HUDEP-2 (cell line): ENCODE measurements around the gene MTMR2.
A peak's percentile ranks its signal among the peaks of the same experiment; 100 is the strongest.

Experiments used
- DNase-seq, 76 experiments: peaks; one replicate each; lab custom pipeline; 2025; ENCODE audit not compliant: unreplicated experiment in 76 of 76; lab: John Stamatoyannopoulos, UW

MTMR2 gene

DNA sequence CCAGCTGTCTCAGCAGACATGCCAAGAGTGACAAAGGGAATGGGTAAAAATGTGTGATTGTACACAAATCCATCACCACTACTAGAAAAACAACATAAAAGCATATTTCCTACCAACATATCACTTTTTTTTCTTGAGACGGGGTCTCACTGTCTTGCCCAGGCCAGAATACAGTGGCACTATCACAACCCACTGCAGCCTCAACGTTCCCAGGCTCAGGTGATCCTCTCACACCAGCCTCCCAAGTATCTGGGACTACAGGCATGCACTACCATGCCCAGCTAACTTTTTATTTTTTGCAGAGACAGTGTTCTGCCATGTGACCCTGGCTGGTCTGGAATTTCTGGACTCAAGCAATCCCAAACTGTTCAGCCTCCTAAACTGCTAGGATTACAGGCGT is 5.2 kb downstream of the MTMR2 start:
- no peak for DNase-seq

DNA sequence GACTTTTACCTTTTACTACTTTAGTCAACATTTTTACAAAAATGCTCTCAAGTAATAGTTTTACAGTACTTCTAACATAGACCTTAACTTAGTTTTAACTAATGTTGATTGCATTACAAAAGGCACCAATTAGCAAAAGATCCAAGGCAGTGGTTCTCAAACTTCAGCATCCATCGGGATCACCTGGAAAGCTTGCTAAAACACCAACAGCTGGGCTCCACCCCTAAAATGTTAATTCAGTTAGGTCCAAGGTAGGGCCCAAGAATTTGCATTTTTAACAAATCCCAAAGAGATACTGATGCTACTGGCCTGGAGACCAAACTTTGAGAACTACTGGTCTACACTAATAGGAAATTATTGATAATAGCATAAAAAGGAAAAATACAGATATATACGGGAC is 5.9 kb downstream of the MTMR2 start:
- no peak for DNase-seq

DNA sequence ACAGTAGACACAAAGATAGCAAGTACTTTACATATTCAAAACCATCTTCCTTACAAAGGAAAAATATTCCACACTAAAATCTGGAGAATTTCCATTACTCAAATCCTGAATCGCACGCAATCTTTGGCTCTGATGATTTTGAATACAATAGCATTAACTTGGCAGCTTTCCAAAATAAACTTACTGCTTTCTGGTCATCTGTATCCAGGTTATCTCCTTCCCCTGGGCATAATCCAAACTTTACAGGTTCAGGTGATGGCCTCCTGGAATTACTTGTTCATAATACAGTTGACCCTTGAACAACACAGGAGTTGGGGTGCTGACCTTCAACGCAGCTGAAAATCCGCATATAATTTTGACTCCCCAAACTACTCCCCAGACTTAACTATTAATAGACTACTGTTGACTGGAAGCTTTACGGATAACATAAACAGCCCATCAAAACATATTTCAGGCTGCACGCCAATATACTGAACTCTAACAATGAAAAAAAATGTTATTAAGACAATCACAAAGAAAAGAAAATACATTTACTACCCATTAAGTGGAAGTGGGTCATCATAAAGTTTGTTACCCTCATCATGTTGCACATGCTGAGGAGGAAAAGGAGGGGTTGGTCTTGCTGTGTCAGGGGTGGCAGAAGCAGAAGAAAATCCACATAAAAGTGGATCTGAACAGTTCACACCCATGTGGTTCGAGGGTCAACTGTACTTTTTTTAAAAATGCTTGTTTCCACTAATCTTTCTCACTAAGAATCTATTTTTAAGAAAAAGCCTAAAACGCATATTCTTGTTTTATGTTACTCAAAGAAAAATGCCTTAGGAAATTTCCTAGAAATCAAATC is 6.5 kb downstream of the MTMR2 start:
- no peak for DNase-seq

DNA sequence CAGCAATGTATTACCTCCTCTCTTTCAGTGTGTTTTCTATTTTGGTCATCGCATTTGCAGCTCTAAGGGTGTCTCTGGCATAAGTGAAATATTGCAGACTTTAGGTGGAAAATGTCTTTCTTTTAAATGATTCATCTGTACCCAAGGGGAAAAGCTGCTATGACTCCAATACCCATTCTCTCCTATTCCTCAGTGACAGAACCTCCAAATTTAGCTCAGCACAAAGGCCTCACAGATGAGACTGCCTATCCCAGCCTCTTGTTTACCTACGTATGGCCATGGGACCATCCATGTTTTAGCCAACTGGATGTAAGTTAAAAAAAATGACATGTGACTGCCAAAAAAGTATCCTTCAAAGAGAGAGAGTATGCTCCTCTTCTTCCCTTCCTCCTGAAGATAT is 7.9 kb downstream of the MTMR2 start:
- DNase-seq: no peak

DNA sequence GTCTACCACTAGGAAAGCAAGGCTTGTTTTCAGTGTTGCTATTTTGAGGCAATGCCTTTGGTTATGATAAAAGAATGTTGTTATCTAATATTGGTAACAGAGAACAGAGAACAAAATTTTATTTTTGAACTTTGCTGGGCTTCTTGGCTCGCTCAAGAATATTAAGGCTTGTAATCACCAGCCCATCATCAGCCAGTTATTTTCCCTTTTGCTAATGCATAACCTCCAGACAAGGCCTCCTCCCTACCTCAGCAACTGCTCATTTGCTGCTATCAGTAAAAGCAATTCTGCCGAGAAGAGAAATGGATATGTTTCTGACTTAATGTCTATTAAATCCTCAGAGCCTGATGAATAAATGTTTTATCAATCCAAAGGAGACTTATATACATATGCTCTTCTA is 8.9 kb downstream of the MTMR2 start:
- no peak for DNase-seq

DNA sequence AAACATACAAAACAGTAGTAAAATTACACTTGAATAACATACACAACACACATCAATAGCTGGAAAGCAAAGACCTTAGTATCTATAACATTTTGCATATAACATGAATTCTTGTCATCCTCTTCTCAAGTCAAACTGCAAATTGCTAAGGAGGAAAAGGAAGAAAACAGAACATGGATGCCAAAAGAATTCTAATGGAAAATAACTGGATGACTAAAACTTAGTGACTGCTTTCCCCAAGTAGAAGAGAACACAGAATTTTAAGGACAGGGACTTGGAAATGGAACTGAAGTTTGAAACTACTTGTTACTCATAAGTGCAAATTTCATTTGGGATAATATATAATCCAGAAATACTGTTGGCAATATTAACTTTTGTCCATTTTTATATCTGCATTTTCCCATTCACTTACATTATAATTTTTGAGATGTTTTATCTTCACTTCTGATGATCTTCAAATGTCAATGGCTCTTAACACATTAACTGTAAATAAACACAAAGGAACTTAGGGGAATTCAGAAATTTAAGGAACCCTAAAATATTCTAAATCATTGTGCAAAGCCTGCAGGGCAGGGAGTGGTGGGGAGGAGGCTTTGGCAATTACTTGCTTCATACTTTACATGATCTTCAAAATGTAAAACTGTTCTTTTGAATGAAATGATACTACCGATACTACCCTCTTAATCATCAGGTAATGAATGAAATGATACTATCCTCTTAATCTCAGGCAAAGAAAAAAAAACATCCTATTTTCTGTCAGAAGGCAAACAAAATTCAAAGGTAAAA is 9.9 kb downstream of the MTMR2 start:
- no peak for DNase-seq

DNA sequence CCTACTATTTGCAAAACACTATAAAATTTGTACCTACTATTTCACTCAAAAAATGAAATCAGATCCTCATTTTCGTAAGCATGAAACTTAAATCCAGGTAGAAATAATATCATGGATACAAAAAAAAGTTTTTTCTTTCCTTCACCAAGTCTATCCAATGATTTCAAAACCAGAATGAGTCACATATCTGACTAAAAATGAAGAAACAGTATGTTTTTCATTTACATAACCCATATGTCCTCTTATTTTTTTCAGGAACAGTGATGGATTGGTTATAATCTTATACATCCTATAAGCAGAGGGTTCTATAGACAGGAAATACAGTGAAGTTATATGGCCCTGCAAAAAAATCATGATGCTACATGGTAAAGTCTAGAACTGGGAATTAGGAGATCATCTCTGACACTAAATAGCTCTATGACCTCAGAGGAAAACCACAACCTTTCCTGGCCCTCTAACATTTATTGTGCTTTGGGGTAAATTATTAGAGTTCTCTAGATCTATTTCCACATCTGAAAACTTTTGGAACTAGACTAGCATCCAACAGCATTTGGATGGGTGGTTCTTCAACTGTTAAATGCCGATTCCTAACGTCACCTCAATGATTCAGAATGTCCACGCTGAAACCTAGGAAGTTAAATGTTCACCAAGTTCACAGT is 10.9 kb downstream of the MTMR2 start:
- DNase-seq: no peak

DNA sequence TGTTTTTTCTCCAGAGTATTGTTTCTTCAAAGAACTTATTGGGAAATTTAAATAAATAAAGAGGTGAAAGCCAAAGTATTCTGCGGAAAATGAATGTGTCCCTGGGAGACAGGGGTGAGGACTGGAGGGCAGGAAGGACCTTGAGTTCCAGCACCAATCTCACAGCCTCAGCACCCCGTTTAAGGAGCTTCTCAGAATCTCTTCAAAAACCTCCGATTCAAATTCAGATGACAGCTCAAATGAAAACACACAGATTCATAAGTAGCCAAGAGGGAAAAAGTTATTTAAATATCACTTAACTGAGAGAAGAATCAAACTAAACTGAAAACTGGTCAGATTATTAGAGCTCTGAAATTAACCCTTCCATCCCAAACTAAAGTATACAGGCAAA is 12.5 kb downstream of the MTMR2 start:
- DNase-seq: no peak

DNA sequence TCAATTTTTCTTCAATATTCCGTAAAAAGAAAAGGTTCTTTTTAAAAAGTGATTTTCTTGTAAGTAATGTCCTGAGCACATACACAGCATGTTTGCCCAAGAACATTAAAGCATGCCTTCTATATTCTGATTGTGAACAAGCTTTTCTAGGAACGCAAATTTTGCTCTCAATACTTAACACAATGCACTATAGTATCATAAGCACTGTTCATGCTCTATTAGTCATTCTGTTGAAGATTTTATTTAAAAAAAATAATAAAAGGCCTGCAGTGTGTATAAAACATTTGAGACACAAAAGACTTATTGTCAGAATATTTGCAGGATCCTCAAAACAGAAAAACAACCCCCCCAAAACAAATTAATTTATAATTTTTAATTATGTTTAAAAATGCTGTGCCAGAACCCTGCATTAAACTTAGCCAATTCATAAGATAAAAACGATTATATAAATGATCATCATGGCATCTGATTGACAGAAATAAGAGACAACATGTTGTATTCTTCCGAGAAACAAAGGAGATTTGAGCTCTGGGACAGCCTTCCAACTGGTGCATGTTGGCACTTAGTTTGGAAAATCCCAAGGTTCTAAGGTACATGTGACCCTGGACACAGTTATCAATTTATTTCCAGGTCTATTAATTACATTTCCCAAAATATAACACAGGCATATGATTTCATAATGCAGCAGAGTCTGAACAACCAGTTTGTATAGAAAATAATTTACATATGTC is 13.1 kb downstream of the MTMR2 start:
- DNase-seq: no peak

DNA sequence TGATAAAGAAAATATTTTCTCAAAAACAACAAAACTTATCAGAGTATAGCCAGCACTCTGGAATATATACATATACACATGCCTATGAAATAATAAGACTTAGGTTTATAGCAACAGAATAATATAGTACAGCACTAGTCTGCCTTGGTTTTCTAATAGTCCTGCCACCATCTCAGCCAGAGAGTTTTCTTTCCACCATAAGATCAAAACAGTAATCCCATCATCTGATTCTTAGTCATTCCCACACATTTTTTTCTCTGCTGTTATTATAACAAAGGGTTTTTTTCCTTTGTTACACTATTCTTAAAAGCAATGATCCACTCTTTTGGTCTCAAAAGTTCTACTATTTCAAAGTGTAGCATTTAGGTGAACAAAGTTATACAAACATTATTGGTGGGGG is 15.1 kb downstream of the MTMR2 start:
- DNase-seq: no peak

DNA sequence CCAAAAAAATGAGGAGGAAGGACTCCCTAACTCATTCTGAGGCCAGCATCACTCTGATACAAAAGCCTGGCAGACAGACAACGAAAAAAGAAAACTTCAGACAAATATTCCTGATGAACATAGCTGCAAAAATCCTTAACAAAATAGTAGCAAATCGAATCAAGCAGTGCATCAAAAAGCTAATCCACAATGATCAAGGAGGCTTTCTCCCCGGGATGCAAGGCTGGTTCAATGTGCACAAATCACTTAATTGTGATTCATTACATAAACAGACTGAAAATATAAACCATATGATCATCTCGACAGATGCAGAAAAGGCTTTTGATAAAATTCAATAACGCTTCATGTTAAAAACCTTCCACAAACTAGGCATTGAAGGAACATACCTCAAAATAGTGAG is 16.4 kb downstream of the MTMR2 start:
- DNase-seq: no peak

DNA sequence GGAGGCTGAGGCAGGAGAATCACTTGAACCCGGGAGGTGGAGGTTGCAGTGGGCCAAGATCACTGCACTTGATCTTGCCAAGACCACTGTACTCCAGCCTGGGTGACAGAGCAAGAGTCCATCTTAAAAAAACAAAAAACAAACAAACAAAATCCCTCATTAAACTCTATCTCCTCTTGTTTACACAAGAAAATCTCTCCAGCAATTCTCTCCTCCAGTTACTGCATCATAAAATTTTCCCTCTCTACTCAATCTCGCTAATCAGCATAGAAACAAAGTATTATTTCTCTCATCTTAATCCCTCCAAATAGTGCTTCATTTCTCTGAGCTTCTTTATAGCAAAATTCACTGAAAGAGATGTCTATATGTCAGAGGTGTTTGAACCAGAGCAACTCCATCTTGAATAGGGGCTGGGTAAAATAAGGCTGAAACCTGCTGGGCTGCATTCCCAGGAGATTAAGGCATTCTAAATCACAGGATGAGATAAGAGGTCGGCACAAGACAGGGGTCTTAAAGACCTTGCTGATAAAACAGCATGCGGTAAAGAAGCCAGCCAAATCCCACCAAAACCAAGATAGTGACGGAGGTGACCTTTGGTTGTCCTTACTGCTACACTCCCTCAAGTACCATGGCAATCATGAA is 19.8 kb downstream of the MTMR2 start:
- DNase-seq: no peak

DNA sequence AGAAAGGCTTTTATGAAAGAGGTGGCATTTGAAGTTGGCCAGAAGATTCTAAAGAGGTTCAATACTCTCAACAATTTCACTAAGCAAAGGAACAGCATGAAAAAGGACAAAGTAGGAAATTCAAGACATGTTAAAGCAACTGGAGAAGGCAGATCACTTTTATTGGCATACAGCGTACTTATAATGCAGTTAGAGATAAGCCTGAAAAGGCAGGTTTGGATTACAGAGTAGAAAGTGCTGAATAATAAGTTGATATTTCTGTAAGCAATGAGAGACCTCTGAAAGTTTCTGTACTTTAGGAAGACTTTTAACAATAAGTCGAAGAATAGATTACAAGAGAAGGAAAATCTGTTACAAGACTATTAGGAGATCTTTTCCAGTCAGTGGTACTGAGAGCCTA is 25.1 kb downstream of the MTMR2 start:
- no peak for DNase-seq

DNA sequence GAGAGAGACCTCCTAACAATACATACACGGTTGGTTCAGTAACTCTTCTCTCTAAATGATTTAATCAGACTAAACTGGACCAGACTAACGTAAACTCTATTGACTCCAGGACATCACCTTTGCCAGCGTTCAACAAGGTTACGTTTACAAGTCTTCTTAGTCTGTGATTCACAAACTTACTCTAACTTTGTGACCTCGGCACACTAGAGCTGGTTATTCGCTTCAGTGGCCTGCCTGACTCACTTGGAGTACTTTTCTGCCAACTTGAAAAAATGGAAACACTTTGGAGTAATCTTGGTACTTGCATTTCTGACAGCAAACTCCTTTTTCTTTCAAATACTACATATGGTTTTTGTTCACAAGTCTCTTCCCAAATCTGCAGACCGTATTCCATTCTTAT is 26.2 kb downstream of the MTMR2 start:
- DNase-seq: no peak

DNA sequence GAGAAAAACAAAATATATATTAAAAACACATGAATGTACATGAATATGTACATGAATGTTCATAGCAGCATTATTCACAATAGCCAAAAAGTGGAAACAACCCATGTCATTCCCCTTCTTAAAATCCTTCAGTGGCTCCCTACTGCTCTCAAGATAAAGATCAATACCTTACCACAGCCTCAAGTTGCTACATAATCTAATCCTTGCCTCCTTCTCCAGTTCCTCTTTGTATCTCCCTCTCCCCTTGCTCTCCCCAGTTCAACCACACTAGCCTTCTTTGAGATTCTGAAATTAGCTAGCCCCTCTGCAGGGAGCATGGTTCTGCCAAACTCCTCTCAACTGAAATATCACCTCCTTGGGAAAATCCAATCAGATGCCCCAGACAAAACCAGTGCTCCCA is 28.1 kb downstream of the MTMR2 start:
- DNase-seq: peak in 1 of 76 experiments; percentile 4

DNA sequence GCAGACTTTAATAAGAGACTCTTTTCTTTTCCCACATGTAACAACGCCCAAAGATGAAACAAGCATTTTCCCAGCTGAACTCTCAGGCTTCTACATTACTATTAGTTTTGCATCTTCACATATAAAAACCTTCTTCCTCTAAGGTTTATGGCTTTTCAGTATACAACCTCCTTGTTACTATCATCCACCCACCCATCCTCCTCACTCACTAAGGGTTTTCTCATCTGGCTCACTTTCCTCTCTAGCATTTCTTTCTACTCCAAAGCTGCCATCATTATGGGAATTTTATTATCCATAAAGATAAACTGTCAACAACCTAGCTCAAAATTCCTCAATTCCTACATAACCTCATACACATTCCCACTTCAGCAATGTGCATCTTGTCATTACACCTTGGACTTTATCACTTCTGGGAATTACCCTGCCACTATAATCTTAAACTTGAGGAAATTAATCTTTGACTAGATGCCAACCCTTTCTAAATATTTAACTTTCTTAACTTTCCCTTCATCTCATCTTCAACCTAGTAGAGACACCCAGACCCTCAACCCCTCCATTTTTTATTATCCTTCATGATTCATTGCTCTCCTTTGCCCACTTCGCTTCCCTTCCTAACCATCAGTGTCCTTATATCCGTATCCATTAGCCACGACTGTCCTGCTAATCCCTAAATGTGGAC is 30.9 kb downstream of the MTMR2 start:
- DNase-seq: no peak

DNA sequence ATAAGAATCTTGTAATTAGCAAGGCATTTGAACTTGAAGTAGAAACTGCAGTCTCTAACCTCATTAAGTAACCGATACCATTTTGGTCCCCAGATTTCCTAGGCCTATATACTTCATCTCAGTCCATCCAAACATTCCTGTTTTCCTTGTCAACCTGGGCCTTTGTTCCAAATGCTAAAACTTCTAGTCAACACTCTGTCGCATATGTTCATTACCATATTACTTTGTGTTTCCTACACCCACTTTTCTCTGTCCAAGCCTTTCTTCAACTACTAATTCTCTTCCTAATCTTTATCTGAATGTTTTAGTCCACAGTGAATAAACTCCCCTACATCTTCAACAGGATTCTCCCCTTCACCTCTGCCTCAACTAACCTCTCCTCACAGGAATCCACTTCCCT is 31.4 kb downstream of the MTMR2 start:
- DNase-seq: no peak

DNA sequence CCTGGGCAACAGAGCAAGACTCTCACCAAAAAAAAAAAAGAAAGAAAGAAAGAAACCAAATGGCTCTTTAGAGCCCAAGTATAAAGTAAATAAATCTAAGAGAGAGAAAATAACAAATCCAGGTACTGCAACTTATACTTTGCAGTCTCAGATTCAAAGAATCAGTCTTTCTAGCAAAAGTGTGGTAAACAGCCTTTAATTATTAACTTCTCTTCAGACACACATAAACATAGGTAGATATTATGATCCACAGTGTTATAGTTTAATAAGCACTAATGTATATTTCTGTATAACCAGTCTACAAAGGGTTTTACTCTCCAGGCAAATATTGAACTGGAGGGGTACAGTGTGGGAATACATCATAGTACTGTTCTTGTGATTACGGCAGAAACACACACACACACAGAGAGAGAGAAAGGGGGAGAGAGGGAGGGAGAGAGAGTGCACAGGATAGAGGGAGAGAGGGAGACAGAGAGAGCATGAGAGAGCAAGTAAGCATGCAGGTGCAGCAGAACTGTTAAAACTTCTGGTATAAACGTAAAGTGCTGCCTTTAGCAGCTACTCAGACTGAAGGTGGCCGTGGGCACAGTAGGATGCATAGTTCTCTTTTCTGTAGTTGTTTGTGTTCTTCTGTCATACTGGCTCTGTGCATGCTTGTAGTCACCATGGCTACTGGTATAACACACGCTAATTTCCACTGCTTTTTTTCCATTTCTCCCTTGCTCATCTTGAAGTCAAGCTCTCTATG is 32.3 kb downstream of the MTMR2 start:
- no peak for DNase-seq

DNA sequence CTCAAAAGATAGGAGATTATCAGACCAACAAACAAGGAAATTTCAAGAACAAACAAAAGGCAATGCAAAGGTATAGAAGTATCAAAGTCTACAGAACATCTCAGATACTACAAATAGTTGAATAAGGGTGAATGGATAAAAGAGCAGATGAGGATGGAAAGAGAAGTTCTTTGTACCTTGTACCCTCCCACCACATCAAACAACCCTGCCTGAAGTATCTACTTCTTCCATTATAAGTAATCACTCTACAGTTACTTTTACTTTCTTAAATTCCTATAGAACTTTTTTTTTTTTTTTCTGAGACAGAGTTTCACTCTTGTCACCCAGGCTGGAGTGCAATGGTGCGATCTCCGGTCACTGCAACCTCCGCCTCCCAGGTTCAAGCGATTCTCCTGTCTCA is 35.1 kb downstream of the MTMR2 start:
- no peak for DNase-seq
